WERI-Rb-1 (cell line): ENCODE results near the gene GALNT6.
"Not testable (repeated sequence)": the region's sequence is repeated elsewhere in the genome, so short reads cannot be mapped to it uniquely, and the experiment has no call there.

Experiments used
- DNase-seq: peaks from one replicate; pipeline ENCODE4 v3.0.0-alpha.2; 2020
- H3K27ac ChIP-seq: fragments of 250-450 bp; sonication (Bioruptor Pico); 2 replicates; pipeline ENCODE4 v1.5.1; 2020; ENCODE audit warnings: mild to moderate bottlenecking, moderate library complexity
- H3K27me3 ChIP-seq: fragments of 250-450 bp; sonication (Bioruptor Pico); 2 replicates; pipeline ENCODE4 v1.5.1; 2021; ENCODE audit warnings: mild to moderate bottlenecking, low read depth, moderate library complexity; ENCODE audit not compliant: insufficient read depth, severe bottlenecking
- H3K36me3 ChIP-seq: fragments of 250-450 bp; sonication (Bioruptor Pico); 2 replicates; pipeline ENCODE4 v1.5.1; 2020; ENCODE audit warnings: mild to moderate bottlenecking, moderate library complexity
- H3K4me3 ChIP-seq: 2 replicates; pipeline ENCODE4 v1.5.1; 2011; ENCODE audit warnings: low read depth, mild to moderate bottlenecking, control low read depth, low read length
- H3K9me3 ChIP-seq: fragments of 250-450 bp; sonication (Bioruptor Pico); 2 replicates; pipeline ENCODE4 v1.5.1; 2021; ENCODE audit warnings: mild to moderate bottlenecking, moderate library complexity; ENCODE audit not compliant: severe bottlenecking
- CTCF ChIP-seq: IDR thresholded peaks from 2 replicates; pipeline ENCODE4 v1.5.1; 2011; ENCODE audit warnings: low read depth, mild to moderate bottlenecking, control low read depth, inconsistent platforms, low read length

Gene GALNT6

DNA sequence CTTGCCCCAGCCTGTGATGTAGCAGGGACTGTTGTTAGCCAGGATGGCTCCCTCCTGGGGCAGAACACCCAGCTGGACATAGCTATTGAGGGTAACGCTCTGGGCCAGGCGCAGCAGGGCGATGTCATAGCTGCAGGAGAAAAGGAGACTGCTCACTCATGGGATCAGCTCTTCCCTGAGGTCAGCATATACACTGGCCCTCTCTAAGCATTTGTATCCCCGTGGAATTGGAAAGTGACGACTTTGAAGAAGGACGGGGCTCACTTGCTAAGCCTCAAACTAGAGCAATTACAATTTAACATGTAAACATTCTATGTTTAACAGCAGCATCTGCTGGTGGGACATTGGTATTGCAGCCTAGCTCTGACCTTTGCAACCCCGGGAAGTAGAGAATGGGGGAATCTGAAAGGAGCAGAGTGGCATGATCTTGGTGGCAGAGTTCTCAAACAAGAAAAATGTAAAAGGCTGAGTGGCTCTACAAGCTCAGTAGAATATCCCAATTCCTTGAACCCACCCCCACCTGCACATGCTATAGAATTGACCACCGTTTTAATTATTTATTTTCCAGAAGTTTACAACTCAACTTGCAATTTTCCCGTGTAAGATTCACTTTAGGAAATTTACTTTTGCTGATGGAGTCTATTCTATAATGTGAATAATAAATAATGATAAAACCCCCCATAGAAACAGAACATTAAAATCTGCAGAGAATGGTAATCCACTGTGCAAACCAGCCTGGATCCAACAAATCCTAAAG lies 49.8 kb downstream of the GALNT6 start:
- Histone ChIP-seq H3K4me3 (peak overlapping the region; percentile 14; the same call in 1 of the 2 replicates), H3K27ac (no peak overlapping the region)

GRCh38 chr12:51339750-51340149 lies 51.5 kb downstream of the GALNT6 start:
- H3K27ac ChIP-seq, result no peak overlapping the region
- H3K36me3 ChIP-seq, result no peaks in the 10 kb centered on the region
- no peak for TF ChIP-seq CTCF
- H3K4me3 ChIP-seq, result no peak overlapping the region
- no peaks in the 10 kb centered on the region for H3K27me3 ChIP-seq
- no peaks in the 10 kb centered on the region for H3K9me3 ChIP-seq
- no peak for DNase-seq

More for the DNA sequence above, 49.8 kb downstream of the GALNT6 start:
- Histone ChIP-seq H3K27me3 (no peaks in the 10 kb centered on the region), H3K9me3 (no peaks in the 10 kb centered on the region), H3K36me3 (no peaks in the 10 kb centered on the region)
- TF ChIP-seq CTCF, result peak; percentile 89
- DNase-seq, result peak; percentile 64

DNA sequence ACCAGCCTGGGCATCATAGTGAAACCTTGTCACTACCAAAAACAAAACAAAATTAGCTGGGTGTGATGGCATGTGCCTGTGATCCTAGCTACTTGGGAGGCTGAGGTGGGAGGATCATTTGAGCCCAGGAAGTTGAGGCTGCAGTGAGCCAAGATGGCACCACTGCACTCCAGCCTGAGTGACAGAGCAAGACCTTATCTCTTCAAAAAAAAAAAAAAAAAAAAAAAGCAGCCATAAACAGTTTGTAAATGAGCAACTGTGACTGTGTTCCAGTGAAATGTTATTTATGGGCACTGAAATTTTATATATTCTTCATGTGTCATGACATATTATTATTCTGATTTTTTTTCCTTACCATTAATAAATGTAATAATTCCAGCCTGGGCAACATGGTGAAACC lies 53.9 kb downstream of the GALNT6 start:
- H3K27me3 ChIP-seq, H3K27ac ChIP-seq, H3K36me3 ChIP-seq, DNase-seq, H3K4me3 ChIP-seq, H3K9me3 ChIP-seq: not testable (repeated sequence)

DNA sequence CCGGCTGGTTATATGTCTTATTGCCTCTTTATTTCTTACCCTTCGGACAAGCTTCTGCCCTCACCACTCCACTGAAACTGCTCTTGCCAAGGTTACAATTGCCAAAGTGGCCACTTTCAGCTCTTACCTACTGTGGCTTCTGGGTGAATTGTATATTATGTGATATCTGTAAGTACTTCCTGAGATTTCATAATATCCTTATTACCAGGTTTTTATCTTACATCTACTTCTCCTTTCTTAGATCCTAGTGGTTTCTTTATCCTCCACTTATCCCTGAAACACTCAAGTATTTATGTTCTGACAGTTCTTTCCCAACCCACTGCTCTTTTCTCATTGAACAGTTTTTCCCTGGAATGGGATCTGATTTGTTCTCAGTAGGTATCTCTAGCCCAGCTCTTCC lies 55.3 kb downstream of the GALNT6 start:
- Histone ChIP-seq H3K27ac (no peak overlapping the region), H3K36me3 (no peaks in the 10 kb centered on the region), H3K9me3 (no peaks in the 10 kb centered on the region), H3K27me3 (no peaks in the 10 kb centered on the region), H3K4me3 (no peak overlapping the region)
- no peak for TF ChIP-seq CTCF
- DNase-seq, result no peak

DNA sequence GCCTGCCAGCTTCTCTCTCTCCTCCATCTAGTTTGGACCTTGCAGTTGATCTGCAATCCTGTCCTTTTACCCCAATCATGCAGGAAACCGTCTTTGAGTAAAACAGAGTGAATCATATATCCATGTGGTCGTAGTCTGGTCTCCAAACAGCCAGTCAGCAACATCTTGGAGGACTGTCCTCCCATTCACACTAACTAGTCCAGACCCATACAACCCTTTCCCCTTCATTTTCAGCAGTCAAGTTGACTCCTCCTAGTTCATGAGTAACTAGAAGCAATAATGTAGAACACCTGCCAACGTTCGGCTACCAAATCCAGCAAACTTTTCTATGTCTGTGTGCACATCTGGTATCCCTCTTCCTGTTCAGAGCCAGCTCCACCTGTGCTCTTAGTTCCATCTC lies 56.4 kb downstream of the GALNT6 start:
- TF ChIP-seq CTCF, result no peak
- Histone ChIP-seq H3K9me3 (no peaks in the 10 kb centered on the region), H3K27me3 (no peaks in the 10 kb centered on the region), H3K27ac (no peak overlapping the region), H3K4me3 (no peak overlapping the region), H3K36me3 (no peaks in the 10 kb centered on the region)
- no peak for DNase-seq

DNA sequence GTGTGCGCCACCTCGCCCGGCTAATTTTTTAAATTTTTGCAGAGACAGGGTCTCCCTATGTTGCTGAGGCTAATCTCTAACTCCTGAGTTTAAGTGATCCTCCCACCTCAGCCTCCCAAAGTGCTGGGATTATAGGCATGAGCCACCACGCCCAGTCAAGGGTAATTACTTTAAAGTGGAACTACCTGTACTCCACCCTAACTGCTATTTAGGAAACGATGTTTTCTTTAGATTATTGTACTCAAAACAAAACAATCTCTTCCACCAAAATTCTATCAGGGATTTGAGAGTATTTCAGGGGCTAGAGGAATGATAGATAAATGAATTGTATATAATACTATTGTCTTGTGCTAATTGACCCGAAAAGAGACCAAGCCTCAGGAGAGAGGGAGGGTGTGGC lies 57.7 kb downstream of the GALNT6 start:
- no peak overlapping the region for H3K27ac ChIP-seq
- DNase-seq, result no peak
- no peaks in the 10 kb centered on the region for H3K36me3 ChIP-seq
- TF ChIP-seq CTCF, result no peak
- no peaks in the 10 kb centered on the region for H3K9me3 ChIP-seq
- H3K27me3 ChIP-seq, result no peaks in the 10 kb centered on the region
- H3K4me3 ChIP-seq, result no peak overlapping the region
